Stimulated activated CD8-positive, alpha-beta memory T cell treated with anti-CD3 and anti-CD28 coated beads, Interleukin-2, amount 100 ng/mL, for 1 hour (primary cell): ENCODE data around the gene STEAP3.

Experiments
- DNase-seq, 2 donors: peaks; one replicate each; pipeline ENCODE4 v3.0.0-alpha.2; 2020; ENCODE audit warnings: low read depth in 2 of 2

Gene STEAP3

GRCh38 chr2:119225105-119225865 is 1.7 kb downstream of the STEAP3 start:
- DNase-seq: no peak

- DNase-seq: no peak
These were observed 2.3 kb downstream of the STEAP3 start for GRCh38 chr2:119225926-119226325.

GRCh38 chr2:119227346-119227745 is 3.7 kb downstream of the STEAP3 start:
- no peak for DNase-seq

- no peak for DNase-seq
These were observed 4.5 kb downstream of the STEAP3 start for GRCh38 chr2:119228136-119228535.

GRCh38 chr2:119228964-119229363 is 5.3 kb downstream of the STEAP3 start:
- DNase-seq: no peak

- DNase-seq: no peak
These were observed 6.1 kb downstream of the STEAP3 start for GRCh38 chr2:119229716-119230115.

GRCh38 chr2:119230219-119231185 is 6.9 kb downstream of the STEAP3 start:
- no peak for DNase-seq

GRCh38 chr2:119231975-119232665 is 8.5 kb downstream of the STEAP3 start:
- DNase-seq: no peak

- DNase-seq: no peak
These were observed 9.0 kb downstream of the STEAP3 start for GRCh38 chr2:119232666-119232993.

GRCh38 chr2:119233326-119234020 is 9.8 kb downstream of the STEAP3 start:
- no peak for DNase-seq

GRCh38 chr2:119234021-119235019 is 10.7 kb downstream of the STEAP3 start:
- DNase-seq: no peak

GRCh38 chr2:119236796-119237195 is 13.2 kb downstream of the STEAP3 start:
- no peak for DNase-seq

GRCh38 chr2:119240311-119241204 is 16.9 kb downstream of the STEAP3 start:
- DNase-seq: no peak

GRCh38 chr2:119241205-119241532 is 17.5 kb downstream of the STEAP3 start:
- no peak for DNase-seq

- no peak for DNase-seq
These were observed 18.9 kb downstream of the STEAP3 start for GRCh38 chr2:119242276-119243119.

- DNase-seq: no peak
These were observed 20.0 kb downstream of the STEAP3 start for GRCh38 chr2:119243621-119244020.

- DNase-seq: no peak
These were observed 21.6 kb downstream of the STEAP3 start for GRCh38 chr2:119245076-119245840.

- DNase-seq: no peak
These were observed 22.2 kb downstream of the STEAP3 start for GRCh38 chr2:119245841-119246230.
